ENCODE data around the gene RSPH1. TPM values are rescaled to one million over a fixed set of nuclear protein-coding genes. Genes with fewer than 3 reads are reported as not detected.

Gene RSPH1
- polyA plus RNA-seq, 1 experiment = not detected

DNA sequence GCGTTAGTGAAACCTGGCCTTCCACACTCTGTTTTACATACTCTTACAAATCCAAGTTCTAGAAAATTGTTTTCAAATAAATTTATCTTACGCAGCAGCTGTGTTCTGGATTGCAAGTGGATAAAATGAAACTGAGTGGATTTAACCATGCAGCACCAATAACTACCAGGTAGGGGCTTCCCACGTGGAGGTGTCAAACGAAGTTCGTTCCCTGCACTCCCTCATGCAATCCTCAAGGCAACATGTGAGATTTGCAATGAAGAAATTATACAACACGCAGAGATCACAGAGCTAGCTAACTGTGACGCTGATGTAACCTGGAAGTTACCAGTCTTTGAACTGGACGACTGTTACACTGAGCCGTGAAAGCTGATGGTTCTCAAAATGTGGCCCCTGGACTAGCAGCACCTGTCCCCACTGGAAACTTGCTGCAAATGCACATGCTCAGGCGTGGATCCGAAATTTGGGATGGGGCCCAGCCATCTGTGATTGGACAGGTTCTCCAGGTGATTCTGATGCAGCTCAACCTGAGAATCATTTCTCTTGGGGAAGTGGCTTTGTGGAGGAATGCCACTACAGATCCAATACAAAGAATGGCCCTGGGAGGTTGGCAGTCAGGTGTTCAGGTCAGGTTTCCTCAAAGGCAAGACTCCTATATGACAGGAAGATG lies 36.3 kb downstream of the RSPH1 start:
- H3K4me3 ChIP-seq (ENCODE audit: low read depth, low read length) = no peak overlapping the region
- no peak for DNase-seq (ENCODE audit: low read depth, low spot score)
- POLR2A ChIA-PET = no interaction called here
- CTCF ChIA-PET = no interaction called here
- no peaks in the 10 kb centered on the region for H3K9me3 ChIP-seq (ENCODE audit: control insufficient read depth, insufficient read depth, low read length)
- no peak overlapping the region for H3K27ac ChIP-seq (ENCODE audit: low read depth, low read length)
- no peaks in the 10 kb centered on the region for H3K27me3 ChIP-seq (ENCODE audit: control insufficient read depth, insufficient read depth, low read length)
- TF ChIP-seq, protein P1, sequence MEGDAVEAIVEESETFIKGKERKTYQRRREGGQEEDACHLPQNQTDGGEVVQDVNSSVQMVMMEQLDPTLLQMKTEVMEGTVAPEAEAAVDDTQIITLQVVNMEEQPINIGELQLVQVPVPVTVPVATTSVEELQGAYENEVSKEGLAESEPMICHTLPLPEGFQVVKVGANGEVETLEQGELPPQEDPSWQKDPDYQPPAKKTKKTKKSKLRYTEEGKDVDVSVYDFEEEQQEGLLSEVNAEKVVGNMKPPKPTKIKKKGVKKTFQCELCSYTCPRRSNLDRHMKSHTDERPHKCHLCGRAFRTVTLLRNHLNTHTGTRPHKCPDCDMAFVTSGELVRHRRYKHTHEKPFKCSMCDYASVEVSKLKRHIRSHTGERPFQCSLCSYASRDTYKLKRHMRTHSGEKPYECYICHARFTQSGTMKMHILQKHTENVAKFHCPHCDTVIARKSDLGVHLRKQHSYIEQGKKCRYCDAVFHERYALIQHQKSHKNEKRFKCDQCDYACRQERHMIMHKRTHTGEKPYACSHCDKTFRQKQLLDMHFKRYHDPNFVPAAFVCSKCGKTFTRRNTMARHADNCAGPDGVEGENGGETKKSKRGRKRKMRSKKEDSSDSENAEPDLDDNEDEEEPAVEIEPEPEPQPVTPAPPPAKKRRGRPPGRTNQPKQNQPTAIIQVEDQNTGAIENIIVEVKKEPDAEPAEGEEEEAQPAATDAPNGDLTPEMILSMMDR (IDR thresholded peaks at IDR 0.05; ENCODE audit: low read depth, low read length) = no peak

DNA sequence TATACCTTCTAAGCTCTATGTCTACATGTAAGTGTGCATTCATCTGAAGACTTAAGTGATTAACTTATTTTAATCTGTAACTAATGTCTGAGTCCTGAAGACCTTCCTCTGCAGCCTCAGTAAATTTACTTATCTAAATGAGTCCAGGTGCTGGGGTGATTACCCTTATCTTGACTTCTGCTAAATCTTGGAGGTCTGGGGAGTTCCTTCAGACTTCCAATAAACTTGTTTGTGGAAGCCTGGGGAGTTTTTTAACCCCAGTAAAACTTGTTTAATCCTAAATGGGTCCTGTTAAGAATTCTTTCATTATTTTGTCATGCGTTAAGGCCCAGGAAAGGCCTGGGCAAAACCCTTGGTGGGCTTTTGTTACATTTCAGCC lies 37.0 kb downstream of the RSPH1 start:
- no peaks in the 10 kb centered on the region for H3K27me3 ChIP-seq (ENCODE audit: control insufficient read depth, insufficient read depth, low read length)
- POLR2A ChIA-PET = no interaction called here
- DNase-seq (ENCODE audit: low read depth, low spot score) = no peak
- TF ChIP-seq, protein P1 (IDR thresholded peaks at IDR 0.05; ENCODE audit: low read depth, low read length) = no peak
- no peak overlapping the region for H3K27ac ChIP-seq (ENCODE audit: low read depth, low read length)
- CTCF ChIA-PET = no interaction called here
- H3K9me3 ChIP-seq (ENCODE audit: control insufficient read depth, insufficient read depth, low read length) = no peaks in the 10 kb centered on the region
- H3K4me3 ChIP-seq (ENCODE audit: low read depth, low read length) = no peak overlapping the region

GRCh38 chr21:42456457-42456856 lies 39.6 kb downstream of the RSPH1 start:
- DNase-seq (ENCODE audit: low read depth, low spot score) = no peak
- CTCF ChIA-PET = no interaction called here
- no peaks in the 10 kb centered on the region; the same call in 1 of the 2 replicates for H3K9me3 ChIP-seq (ENCODE audit: control insufficient read depth, insufficient read depth, low read length)
- no peaks in the 10 kb centered on the region for H3K27me3 ChIP-seq (ENCODE audit: control insufficient read depth, insufficient read depth, low read length)
- POLR2A ChIA-PET = no interaction called here
- TF ChIP-seq, protein P1 (IDR thresholded peaks at IDR 0.05; ENCODE audit: low read depth, low read length) = no peak
- H3K27ac ChIP-seq (ENCODE audit: low read depth, low read length) = no peak overlapping the region
- no peak overlapping the region for H3K4me3 ChIP-seq (ENCODE audit: low read depth, low read length)

- ChIA-PET POLR2A (no interaction called here), CTCF (no interaction called here)
- H3K27ac ChIP-seq (ENCODE audit: low read depth, low read length) = no peak overlapping the region
- no peak overlapping the region for H3K4me3 ChIP-seq (ENCODE audit: low read depth, low read length)
- DNase-seq (ENCODE audit: low read depth, low spot score) = no peak
- no peaks in the 10 kb centered on the region; the same call in 1 of the 2 replicates for H3K9me3 ChIP-seq (ENCODE audit: control insufficient read depth, insufficient read depth, low read length)
- TF ChIP-seq, protein P1 (IDR thresholded peaks at IDR 0.05; ENCODE audit: low read depth, low read length) = no peak
- H3K27me3 ChIP-seq (ENCODE audit: control insufficient read depth, insufficient read depth, low read length) = no peaks in the 10 kb centered on the region
These were observed 40.1 kb downstream of the RSPH1 start for GRCh38 chr21:42455754-42456440.

GRCh38 chr21:42455196-42455595 lies 40.8 kb downstream of the RSPH1 start:
- DNase-seq (ENCODE audit: low read depth, low spot score) = no peak
- Histone ChIP-seq H3K4me3 (ENCODE audit: low read depth, low read length) (no peak overlapping the region), H3K27ac (ENCODE audit: low read depth, low read length) (no peak overlapping the region), H3K27me3 (ENCODE audit: control insufficient read depth, insufficient read depth, low read length) (no peaks in the 10 kb centered on the region), H3K9me3 (ENCODE audit: control insufficient read depth, insufficient read depth, low read length) (no peaks in the 10 kb centered on the region; the same call in 1 of the 2 replicates)
- TF ChIP-seq, protein P1 (IDR thresholded peaks at IDR 0.05; ENCODE audit: low read depth, low read length) = no peak
- POLR2A ChIA-PET = no interaction called here
- CTCF ChIA-PET = no interaction called here
